GM18868 (cell line): ENCODE data around the gene CSNK2A1.

Source experiments
- ATAC-seq: cut with Tn5 transposase; IDR thresholded peaks from one replicate; pipeline ENCODE4 v1.9.1; 2021; ENCODE audit warnings: mild to moderate bottlenecking, moderate library complexity; ENCODE audit not compliant: unreplicated experiment

The CSNK2A1 gene

GRCh38 chr20:568097-568652 lies 24.6 kb upstream of the CSNK2A1 start:
- ATAC-seq: no peak

GRCh38 chr20:564192-564591 lies 20.6 kb upstream of the CSNK2A1 start:
- ATAC-seq: no peak

- no peak for ATAC-seq
Measured at GRCh38 chr20:563187-563586, 19.6 kb upstream of the CSNK2A1 start.

DNA sequence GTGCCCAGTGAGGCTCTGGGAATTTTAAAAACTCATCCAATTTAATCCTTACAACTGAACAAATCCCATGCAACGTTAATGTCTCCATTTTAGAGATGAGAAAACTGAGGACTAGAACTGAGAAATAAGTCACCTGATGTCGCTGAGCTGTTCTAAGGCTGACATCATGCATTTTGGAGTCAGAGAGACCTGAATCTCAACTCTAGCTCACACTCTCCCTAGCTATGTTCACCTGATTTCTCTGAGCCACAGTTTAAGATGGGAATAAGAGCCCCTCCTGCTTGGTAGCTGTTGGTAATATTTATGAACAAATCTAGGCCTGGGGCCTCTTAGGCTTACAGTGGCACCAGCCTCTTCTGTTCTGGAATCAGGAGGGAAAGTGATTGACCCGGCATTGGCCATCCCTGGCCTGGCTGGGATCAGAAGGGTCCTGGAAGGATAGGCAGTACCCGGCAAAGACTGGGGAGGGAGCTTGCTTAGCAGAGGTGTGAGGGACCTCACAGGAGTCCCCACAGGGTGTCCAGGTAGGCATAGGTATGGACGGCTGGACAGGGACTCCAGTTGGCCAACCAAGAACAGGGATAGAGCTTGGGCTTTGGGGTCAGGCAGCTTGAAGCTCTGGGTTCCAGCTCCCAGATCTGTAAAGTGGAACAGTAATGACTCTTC lies 18.8 kb upstream of the CSNK2A1 start:
- ATAC-seq: no peak

DNA sequence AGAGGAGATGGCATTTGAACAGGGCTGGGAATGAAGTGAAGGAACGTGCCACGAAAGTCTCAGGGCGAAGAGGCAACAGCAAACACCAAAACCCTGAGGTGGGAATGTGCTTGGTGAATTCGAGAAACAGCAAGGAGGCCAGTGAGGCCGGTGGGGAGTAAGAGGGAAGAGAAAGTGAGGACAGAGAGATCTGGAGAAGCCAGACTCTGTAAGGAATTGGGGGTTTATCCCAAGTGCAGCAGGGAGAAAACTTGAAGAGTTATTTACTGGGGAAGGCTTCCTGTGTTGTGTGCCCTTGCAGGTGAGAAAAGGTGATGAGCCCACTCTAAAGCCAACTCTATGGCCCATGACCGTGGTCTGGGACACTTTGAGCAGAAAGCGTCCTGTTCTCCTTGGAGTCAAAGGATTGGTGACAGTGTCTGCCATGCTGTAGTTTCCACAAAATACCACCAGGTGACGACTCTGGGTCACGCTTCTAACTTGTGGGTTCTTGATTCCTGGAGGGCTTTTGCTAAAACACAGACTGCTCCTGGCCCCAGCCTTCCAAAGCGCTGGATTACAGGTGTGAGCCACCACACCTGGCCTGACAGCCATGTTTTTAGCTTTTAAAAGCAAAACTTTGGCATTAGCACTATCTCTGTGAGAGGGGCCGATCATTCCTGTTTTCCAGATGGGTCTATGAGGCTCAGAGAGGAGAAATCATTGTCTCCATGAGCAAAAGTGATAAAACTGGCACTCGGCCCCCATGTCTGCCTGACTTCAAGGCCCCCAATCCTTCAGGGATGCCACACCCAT lies 18.0 kb upstream of the CSNK2A1 start:
- peak; percentile 71 for ATAC-seq

GRCh38 chr20:560680-561079 lies 17.1 kb upstream of the CSNK2A1 start:
- ATAC-seq: no peak

DNA sequence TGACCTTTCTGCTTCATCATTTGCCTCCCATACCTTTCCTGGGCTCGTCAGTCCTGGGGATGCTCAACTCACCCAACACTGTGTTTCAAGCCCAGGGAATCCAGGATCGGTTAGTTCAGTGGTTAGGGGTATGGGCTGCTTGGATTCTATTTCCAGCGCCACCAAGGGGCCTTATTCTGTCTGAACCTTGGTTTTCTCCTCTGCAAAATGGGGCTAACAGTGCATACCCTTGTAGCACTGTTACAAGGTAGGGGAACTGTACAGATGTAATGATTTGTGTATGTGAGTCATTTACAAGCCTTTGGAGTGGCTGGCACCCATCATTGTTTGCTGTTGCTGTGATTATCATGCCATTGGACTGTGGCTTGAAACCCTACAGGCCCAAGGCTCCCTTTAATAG lies 14.5 kb upstream of the CSNK2A1 start:
- ATAC-seq: no peak

DNA sequence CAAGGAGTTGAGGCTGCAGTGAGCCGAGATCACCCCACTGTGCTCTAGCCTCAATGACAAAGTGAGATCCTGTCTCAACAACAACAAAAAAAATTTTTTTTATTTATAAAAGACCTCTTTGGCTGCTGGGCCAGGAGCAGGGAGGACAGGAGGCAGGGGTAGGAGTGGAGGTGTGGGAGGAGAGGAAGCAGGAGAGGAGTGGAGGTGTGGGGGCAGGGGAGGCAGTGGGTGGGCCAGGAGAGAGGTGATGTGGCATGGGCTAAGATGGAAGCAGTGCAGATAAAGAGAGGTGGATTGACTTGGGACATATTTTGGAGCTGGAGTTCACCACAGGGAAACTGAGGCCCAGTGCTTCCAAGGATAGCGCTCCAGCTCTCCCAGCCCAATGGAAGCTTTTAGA lies 13.4 kb upstream of the CSNK2A1 start:
- ATAC-seq: no peak

DNA sequence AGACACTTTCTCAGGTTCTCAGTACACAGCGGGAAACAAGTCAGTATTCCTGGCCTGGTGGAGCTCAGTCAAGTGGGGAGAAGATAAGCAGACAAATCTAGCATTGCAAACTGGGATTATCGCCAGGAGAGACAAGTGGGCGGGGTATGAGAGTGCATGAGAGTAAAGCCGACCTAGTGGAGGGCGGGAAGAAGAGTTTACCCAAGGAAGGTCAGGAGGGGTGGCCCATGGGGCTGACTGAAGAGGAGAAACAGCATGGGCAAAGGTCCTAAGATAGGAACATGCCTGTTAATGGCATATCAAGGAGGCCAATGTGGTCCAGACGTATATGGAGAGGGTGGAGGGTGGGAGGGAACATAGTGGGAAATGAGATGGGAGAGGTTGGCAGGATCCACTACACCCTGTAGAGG lies 12.4 kb upstream of the CSNK2A1 start:
- ATAC-seq: no peak

DNA sequence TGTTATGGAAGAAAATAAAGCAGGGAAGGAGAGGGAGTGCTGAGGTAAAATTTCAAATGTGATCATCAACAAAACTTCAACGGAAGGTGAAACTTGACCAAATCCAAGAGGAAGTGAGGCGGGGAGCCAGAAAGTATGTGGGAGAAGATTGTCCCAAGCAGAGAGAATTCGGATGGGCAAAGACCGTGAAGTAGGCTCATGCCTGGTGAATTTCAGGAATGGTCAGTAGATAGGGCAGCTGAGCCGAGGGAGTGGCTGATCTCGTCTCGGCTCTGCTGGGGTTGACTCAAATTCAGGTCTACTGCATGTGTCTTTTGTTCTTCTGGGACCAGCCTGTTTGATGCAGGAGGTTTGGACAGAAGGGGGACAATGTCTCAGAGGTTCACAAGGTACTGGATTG lies 7.0 kb upstream of the CSNK2A1 start:
- ATAC-seq: no peak

DNA sequence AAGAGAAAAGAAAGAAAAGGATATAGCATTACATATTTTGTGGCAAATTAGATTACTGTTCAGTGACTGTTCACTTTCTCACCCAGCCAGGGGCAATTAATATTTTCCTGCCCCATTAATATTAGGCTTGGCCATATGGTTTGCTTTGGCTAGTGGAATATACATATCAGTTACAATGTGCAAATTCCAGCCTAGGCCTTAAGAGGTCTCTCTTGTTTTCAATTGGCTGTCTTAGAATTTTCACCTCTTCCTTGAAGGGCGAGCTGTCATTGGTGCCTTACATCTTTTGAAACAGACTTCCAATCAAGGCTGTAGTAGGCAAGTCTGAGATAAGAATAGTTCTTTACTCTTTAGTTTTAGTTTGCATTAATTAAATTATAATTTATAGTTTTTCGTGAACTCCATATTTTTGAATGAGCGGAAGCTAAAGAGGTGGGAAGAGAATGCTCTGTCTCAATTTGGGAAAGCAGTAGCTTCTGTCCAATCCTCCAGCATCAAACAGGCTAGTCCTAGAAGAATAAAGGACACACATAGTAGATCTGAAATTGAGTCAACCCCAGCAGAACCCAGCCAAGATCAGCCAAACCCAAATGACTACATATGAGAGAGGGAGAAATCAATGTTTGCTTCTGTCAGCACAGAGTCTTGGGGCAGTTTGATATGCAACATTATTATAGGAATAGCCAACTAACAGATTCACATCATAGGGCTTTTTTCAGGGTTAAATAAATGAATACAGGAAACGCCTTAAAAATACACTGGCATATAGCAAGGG lies 6.3 kb upstream of the CSNK2A1 start:
- ATAC-seq: no peak

GRCh38 chr20:548906-549305 lies 5.3 kb upstream of the CSNK2A1 start:
- ATAC-seq: no peak

DNA sequence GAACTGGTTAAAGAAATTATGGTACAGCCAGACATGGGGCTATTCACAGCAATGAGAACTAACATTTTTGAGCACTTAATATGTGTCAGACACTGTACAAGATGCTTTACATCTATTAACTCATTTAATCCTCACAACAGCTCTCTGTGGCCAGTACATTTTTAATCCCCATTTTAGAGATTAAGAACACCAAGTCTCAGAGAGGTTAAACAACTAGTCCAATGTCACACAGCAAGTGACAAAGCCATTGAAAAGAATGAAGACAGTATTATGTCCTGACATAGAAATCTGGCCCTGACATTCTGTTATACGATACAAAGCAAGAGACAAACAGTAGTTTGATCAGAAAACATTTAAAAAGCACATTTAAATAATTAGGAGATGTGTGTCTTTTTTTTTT lies 3.8 kb upstream of the CSNK2A1 start:
- no peak for ATAC-seq

GRCh38 chr20:546353-546752 lies 2.8 kb upstream of the CSNK2A1 start:
- ATAC-seq: no peak

GRCh38 chr20:544153-544725 lies 649 bp upstream of the CSNK2A1 start:
- ATAC-seq: no peak

DNA sequence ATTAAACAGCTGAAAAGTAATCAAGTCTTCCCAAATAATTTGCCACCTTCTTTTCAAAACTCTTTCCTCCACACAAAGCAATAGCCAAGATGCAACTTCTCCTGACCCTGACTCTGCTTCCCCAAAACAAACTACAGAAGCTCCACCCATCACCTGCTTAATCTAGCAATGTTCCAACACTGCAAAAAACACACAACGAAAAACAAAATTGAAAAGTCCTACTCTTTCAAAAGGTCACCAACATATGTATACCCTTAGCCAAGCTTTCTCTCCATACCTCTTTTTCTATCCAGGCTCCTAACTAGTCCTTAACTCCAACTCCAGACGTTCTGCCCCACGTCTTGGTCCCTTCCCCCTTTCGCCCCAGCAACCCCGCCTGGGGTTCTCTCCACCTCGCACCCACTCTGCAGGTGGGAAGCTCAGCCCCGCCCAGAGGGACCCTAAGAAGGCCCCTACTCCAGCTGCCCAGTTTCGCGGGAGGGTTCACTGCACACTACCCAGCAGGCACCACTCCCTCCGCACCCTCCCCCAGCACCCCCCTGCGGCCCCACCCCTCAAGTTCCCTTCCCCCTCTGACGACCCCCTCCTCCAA lies 717 bp downstream of the CSNK2A1 start:
- ATAC-seq: peak; percentile 9

GRCh38 chr20:540391-541201 lies 3.0 kb downstream of the CSNK2A1 start:
- no peak for ATAC-seq

DNA sequence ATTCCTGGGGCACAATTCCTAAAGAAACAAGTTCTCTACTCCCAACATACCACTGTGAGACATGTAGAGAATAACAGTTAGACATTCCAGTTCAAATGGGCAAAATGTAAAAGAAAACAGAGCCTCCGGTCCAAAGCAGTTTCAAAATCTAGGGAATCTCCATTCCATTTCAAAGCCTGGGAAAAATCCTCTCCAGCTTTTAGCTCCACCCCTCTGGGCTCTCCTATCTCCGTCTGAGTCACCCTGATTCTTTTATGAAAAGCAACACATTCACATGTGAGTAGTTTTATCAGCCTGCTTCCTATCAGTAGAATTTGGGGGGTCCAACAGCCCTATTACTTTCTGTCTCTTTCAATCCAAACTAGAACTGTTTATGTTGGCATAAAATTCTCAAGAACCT lies 3.7 kb downstream of the CSNK2A1 start:
- ATAC-seq: no peak

GRCh38 chr20:539191-539590 lies 4.4 kb downstream of the CSNK2A1 start:
- ATAC-seq: no peak

DNA sequence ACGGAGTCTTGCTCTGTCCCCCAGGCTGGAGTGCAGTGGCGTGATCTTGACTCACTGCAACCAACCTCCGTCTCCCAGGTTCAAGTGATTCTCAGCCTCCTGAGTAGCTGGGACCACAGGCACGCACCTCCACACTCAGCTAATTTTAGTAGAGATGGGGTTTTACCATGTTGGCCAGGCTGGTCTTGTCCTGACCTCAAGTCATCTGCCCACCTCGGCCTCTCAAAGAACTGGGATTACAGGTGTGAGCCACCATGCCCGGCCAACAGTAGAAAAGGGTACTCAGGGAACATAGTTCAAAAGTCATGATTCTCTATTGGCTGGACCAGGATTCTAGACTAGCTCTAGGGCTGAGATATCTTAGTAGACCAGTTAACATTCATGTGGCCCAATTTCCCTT lies 5.6 kb downstream of the CSNK2A1 start:
- no peak for ATAC-seq
